ENCODE data around the gene C1orf87.

Gene C1orf87

DNA sequence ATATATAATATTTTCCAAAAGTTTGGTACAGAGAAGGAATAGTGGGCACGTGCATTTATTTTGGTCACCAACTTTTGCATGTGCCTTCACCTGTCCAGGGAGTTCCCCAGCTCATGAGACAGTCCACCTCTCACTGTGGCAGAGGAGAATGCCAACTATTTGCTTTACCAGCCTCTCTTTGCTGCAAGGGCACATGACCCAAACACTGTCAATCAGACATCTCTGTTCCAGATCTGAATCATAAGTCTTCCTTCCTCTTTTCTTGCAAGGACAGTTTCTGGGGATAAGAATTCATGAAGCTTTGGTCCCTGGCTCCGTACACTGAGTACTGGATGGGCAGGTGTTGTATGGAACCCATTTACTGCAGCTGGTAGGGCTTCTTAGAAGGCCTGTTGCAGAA, 38.6 kb downstream of the C1orf87 start:
- Histone ChIP-seq H3K27ac (ENCODE audit: low read depth, low read length) (no peak overlapping the region), H3K9me2 (replicated peaks; ENCODE audit: insufficient read depth, low read length) (no peaks in the 10 kb centered on the region), H3K9me3 (ENCODE audit: insufficient read depth, low read length) (no peaks in the 10 kb centered on the region), H3K4me2 (ENCODE audit: low read depth, low read length, poor library complexity, severe bottlenecking) (no peak overlapping the region), H3K79me2 (ENCODE audit: insufficient read depth, low read length) (no peaks in the 10 kb centered on the region), H2AFZ (ENCODE audit: low read depth, low read length, severe bottlenecking) (no peak overlapping the region), H4K20me1 (ENCODE audit: low read depth, low read length) (no peaks in the 10 kb centered on the region), H3F3A (ENCODE audit: insufficient read depth) (no peaks in the 10 kb centered on the region), H3K4me3 (ENCODE audit: insufficient read depth, low read length, poor library complexity, severe bottlenecking) (no peak overlapping the region), H3K36me3 (ENCODE audit: low read length) (no peaks in the 10 kb centered on the region), H3K9ac (ENCODE audit: low read length) (no peak overlapping the region), H3K27me3 (ENCODE audit: low read length) (no peaks in the 10 kb centered on the region)
- TF ChIP-seq, protein P1, sequence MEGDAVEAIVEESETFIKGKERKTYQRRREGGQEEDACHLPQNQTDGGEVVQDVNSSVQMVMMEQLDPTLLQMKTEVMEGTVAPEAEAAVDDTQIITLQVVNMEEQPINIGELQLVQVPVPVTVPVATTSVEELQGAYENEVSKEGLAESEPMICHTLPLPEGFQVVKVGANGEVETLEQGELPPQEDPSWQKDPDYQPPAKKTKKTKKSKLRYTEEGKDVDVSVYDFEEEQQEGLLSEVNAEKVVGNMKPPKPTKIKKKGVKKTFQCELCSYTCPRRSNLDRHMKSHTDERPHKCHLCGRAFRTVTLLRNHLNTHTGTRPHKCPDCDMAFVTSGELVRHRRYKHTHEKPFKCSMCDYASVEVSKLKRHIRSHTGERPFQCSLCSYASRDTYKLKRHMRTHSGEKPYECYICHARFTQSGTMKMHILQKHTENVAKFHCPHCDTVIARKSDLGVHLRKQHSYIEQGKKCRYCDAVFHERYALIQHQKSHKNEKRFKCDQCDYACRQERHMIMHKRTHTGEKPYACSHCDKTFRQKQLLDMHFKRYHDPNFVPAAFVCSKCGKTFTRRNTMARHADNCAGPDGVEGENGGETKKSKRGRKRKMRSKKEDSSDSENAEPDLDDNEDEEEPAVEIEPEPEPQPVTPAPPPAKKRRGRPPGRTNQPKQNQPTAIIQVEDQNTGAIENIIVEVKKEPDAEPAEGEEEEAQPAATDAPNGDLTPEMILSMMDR (IDR thresholded peaks at IDR 0.05; ENCODE audit: insufficient read depth, low read length, poor library complexity, severe bottlenecking) = no peak
- no peak for TF ChIP-seq EZH2phosphoT487 (conservative IDR thresholded peaks at IDR 0.05; ENCODE audit: low read length)

DNA sequence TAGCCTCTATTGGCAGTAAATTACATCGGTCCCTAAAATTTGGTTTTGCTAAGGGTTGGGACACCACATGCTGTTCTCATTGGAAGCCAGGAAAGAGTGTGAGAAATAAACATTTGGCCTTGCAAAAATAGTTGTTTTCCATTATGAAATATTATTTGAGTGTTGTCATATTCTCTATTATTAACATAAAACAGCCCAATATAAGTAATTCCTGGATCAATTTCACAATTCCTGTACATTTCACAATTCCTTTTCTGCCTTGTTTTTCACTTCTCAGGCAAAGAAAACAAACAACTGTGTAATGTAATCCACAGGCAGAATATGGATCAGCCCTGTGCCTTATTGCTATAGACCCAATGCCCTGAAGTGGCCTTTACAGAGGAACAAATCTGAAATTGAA, 40.5 kb downstream of the C1orf87 start:
- Histone ChIP-seq H3F3A (ENCODE audit: insufficient read depth) (no peaks in the 10 kb centered on the region), H3K9ac (ENCODE audit: low read length) (no peak overlapping the region), H3K36me3 (ENCODE audit: low read length) (no peaks in the 10 kb centered on the region), H3K9me3 (ENCODE audit: insufficient read depth, low read length) (no peaks in the 10 kb centered on the region), H3K9me2 (replicated peaks; ENCODE audit: insufficient read depth, low read length) (no peaks in the 10 kb centered on the region; the same call in 1 of the 2 replicates), H3K27me3 (ENCODE audit: low read length) (no peaks in the 10 kb centered on the region), H3K4me3 (ENCODE audit: insufficient read depth, low read length, poor library complexity, severe bottlenecking) (no peak overlapping the region), H3K79me2 (ENCODE audit: insufficient read depth, low read length) (no peaks in the 10 kb centered on the region), H3K4me2 (ENCODE audit: low read depth, low read length, poor library complexity, severe bottlenecking) (no peak overlapping the region), H4K20me1 (ENCODE audit: low read depth, low read length) (no peaks in the 10 kb centered on the region), H2AFZ (ENCODE audit: low read depth, low read length, severe bottlenecking) (no peak overlapping the region), H3K27ac (ENCODE audit: low read depth, low read length) (no peak overlapping the region)
- TF ChIP-seq EZH2phosphoT487 (conservative IDR thresholded peaks at IDR 0.05; ENCODE audit: low read length) = no peak
- TF ChIP-seq, protein P1 (IDR thresholded peaks at IDR 0.05; ENCODE audit: insufficient read depth, low read length, poor library complexity, severe bottlenecking) = no peak

DNA sequence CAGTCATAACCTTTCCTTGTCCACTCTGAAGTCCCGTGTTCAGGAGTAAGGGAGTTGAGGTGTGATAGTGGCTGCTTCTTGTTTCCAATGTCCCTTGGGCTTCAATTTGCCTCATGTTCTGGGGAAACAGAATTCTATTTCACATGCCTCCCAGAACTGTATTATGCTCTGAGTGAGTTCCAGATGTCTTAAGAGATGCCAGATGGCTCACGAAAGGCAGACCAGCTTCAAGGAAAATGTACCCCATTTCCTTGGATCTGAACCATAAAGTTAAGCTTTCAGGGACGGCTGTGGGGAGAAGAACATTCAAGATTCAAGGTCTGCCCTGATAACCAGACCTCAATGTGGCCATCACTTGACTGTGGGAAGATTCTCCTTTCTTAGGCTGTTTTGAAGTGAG, 42.4 kb downstream of the C1orf87 start:
- Histone ChIP-seq H3F3A (ENCODE audit: insufficient read depth) (no peaks in the 10 kb centered on the region), H3K4me3 (ENCODE audit: insufficient read depth, low read length, poor library complexity, severe bottlenecking) (no peak overlapping the region), H2AFZ (ENCODE audit: low read depth, low read length, severe bottlenecking) (no peak overlapping the region), H3K4me2 (ENCODE audit: low read depth, low read length, poor library complexity, severe bottlenecking) (no peak overlapping the region), H3K79me2 (ENCODE audit: insufficient read depth, low read length) (no peaks in the 10 kb centered on the region), H3K9ac (ENCODE audit: low read length) (no peak overlapping the region), H3K27ac (ENCODE audit: low read depth, low read length) (no peak overlapping the region), H3K27me3 (ENCODE audit: low read length) (no peaks in the 10 kb centered on the region), H3K36me3 (ENCODE audit: low read length) (no peaks in the 10 kb centered on the region), H3K9me2 (replicated peaks; ENCODE audit: insufficient read depth, low read length) (no peaks in the 10 kb centered on the region; the same call in 1 of the 2 replicates), H3K9me3 (ENCODE audit: insufficient read depth, low read length) (no peaks in the 10 kb centered on the region), H4K20me1 (ENCODE audit: low read depth, low read length) (no peaks in the 10 kb centered on the region)
- TF ChIP-seq, protein P1 (IDR thresholded peaks at IDR 0.05; ENCODE audit: insufficient read depth, low read length, poor library complexity, severe bottlenecking) = no peak
- no peak for TF ChIP-seq EZH2phosphoT487 (conservative IDR thresholded peaks at IDR 0.05; ENCODE audit: low read length)

All from SU-DHL-6 (cell line).